GM23338 (cell line): ENCODE data around the gene GNB1L. TPM values are rescaled to one million over a fixed set of nuclear protein-coding genes. Genes with fewer than 3 reads are reported as not detected.

Experiments
- ATAC-seq: fragments of 200-7000 bp; cut with Tn5 transposase; 3 replicates; pipeline ENCODE4 v1.9.1; 2020
- DNase-seq: peaks from one replicate; pipeline ENCODE4 v3.0.0-alpha.2; 2015; ENCODE audit warnings: low spot score
- H2AFZ ChIP-seq: fragments of 200-600 bp; sonication (generic); 2 replicates; pipeline ENCODE4 v1.8.0; 2016; ENCODE audit warnings: antibody characterized with exemption, mild to moderate bottlenecking, moderate library complexity
- H3F3A ChIP-seq: fragments of 200-600 bp; sonication (generic); replicated peaks from 2 replicates; pipeline ENCODE4 v1.8.0; 2017; ENCODE audit warnings: antibody characterized with exemption, mixed run types, low read depth
- H3K27ac ChIP-seq: fragments of 200-600 bp; sonication (generic); 2 replicates; pipeline ENCODE4 v1.6.1; 2016; ENCODE audit warnings: low read depth
- H3K27me3 ChIP-seq: fragments of 200-600 bp; sonication (generic); 2 replicates; pipeline ENCODE4 v1.8.0; 2016; ENCODE audit warnings: mild to moderate bottlenecking, mixed run types, moderate library complexity; ENCODE audit not compliant: insufficient read depth
- H3K36me3 ChIP-seq: fragments of 200-600 bp; sonication (generic); 2 replicates; pipeline ENCODE4 v1.8.0; 2016; ENCODE audit warnings: mild to moderate bottlenecking; ENCODE audit not compliant: insufficient read depth
- H3K4me1 ChIP-seq: fragments of 200-600 bp; sonication (generic); 2 replicates; pipeline ENCODE4 v1.8.0; 2016; ENCODE audit warnings: mild to moderate bottlenecking, moderate library complexity; ENCODE audit not compliant: insufficient read depth
- H3K4me2 ChIP-seq: fragments of 200-600 bp; sonication (generic); 2 replicates; pipeline ENCODE4 v1.7.1; 2017; ENCODE audit warnings: mixed run types
- H3K4me3 ChIP-seq: fragments of 200-600 bp; sonication (generic); 2 replicates; pipeline ENCODE4 v1.6.1; 2016; ENCODE audit warnings: mixed run types
- H3K79me2 ChIP-seq: fragments of 200-600 bp; sonication (generic); replicated peaks from 2 replicates; pipeline ENCODE4 v1.8.0; 2017; ENCODE audit warnings: mild to moderate bottlenecking; ENCODE audit not compliant: insufficient read depth
- H3K9me2 ChIP-seq: fragments of 200-600 bp; sonication (generic); 2 replicates; pipeline ENCODE4 v1.8.0; 2017; ENCODE audit not compliant: insufficient read depth
- H4K20me1 ChIP-seq: fragments of 200-600 bp; sonication (generic); replicated peaks from 2 replicates; pipeline ENCODE4 v1.8.0; 2017; ENCODE audit warnings: mild to moderate bottlenecking; ENCODE audit not compliant: insufficient read depth
- H3K27ac Mint-ChIP-seq: 2 replicates; pipeline ENCODE4 v1.8.0; 2020; ENCODE audit warnings: inconsistent platforms, mild to moderate bottlenecking, moderate library complexity, mixed read lengths
- H3K27me3 Mint-ChIP-seq: 3 replicates; pipeline ENCODE4 v1.8.0; 2022; ENCODE audit warnings: low read depth, mild to moderate bottlenecking, moderate library complexity, mixed read lengths, inconsistent platforms; ENCODE audit not compliant: insufficient read depth, poor library complexity
- H3K36me3 Mint-ChIP-seq: 3 replicates; pipeline ENCODE4 v1.8.0; 2021; ENCODE audit warnings: low read depth, mild to moderate bottlenecking, inconsistent platforms, moderate library complexity, mixed read lengths
- H3K4me1 Mint-ChIP-seq: 3 replicates; pipeline ENCODE4 v1.8.0; 2020; ENCODE audit warnings: mild to moderate bottlenecking, inconsistent platforms, mixed read lengths
- H3K4me3 Mint-ChIP-seq: 3 replicates; pipeline ENCODE4 v1.8.0; 2021; ENCODE audit warnings: moderate library complexity, mild to moderate bottlenecking, inconsistent platforms, mixed read lengths
- H3K9me3 Mint-ChIP-seq: 3 replicates; pipeline ENCODE4 v1.8.0; 2020; ENCODE audit warnings: moderate library complexity, mild to moderate bottlenecking, inconsistent platforms, mixed read lengths
- ETS1 ChIP-seq: IDR thresholded peaks from 2 replicates; pipeline ENCODE4 v1.6.1; 2016; ENCODE audit warnings: antibody characterized with exemption
- EZH2 ChIP-seq: fragments of 200-600 bp; sonication (generic); IDR thresholded peaks from one replicate; pipeline ENCODE4 v1.8.0; 2017; ENCODE audit warnings: antibody characterized with exemption, mild to moderate bottlenecking, low read depth; ENCODE audit not compliant: unreplicated experiment
- EZH2phosphoT487 ChIP-seq: fragments of 200-600 bp; sonication (generic); IDR thresholded peaks from one replicate; pipeline ENCODE4 v1.8.1; 2018; ENCODE audit warnings: antibody characterized with exemption; ENCODE audit not compliant: unreplicated experiment
- JUNB ChIP-seq: IDR thresholded peaks from one replicate; pipeline ENCODE4 v1.6.1; 2016; ENCODE audit warnings: antibody characterized with exemption; ENCODE audit not compliant: unreplicated experiment
- NANOG ChIP-seq: IDR thresholded peaks from 2 replicates; pipeline ENCODE4 v1.6.1; 2016; ENCODE audit warnings: antibody characterized with exemption, borderline replicate concordance
- REST ChIP-seq: IDR thresholded peaks from one replicate; pipeline ENCODE4 v1.6.1; 2018; ENCODE audit warnings: antibody characterized with exemption; ENCODE audit not compliant: unreplicated experiment
- ZNF114 ChIP-seq: fragments of 250-450 bp; sonication (Bioruptor Pico); IDR thresholded peaks from 2 replicates; pipeline ENCODE4 v1.5.0; 2020; ENCODE audit warnings: mild to moderate bottlenecking, moderate library complexity
- ZNF331 ChIP-seq: fragments of 250-450 bp; sonication (Bioruptor Pico); IDR thresholded peaks from 2 replicates; pipeline ENCODE4 v1.5.0; 2020; ENCODE audit warnings: low read depth, mild to moderate bottlenecking, moderate library complexity
- ZNF462 ChIP-seq: fragments of 250-450 bp; sonication (Bioruptor Pico); IDR thresholded peaks from 2 replicates; pipeline ENCODE4 v1.5.0; 2020; ENCODE audit warnings: mild to moderate bottlenecking, moderate library complexity
- polyA plus RNA-seq: library from polyadenylated mRNA; unstranded; fragments of >200 nt; fragmentation: Nextera tagmentation; extraction: Ambion mirVana; gene quantifications from 2 replicates; pipeline ENCODE4 v1.2.1, GENCODE V29; 2016
- total RNA-seq: library from RNA; depleted of rRNA; stranded (reverse); fragments of >200 nt; shearing (Covaris generic); gene quantifications from 2 replicates; pipeline ENCODE4 v1.2.3, GENCODE V29; 2014
- TF ChIP-seq, protein P1 (sequence below), 2 experiments: fragments of 200-600 bp in 1 of 2; sonication (generic) in 1 of 2; conservative IDR thresholded peaks; 2 replicates each; pipeline versions ENCODE4 v1.5.1 to v1.6.1; 2016 to 2017; ENCODE audit warnings: antibody characterized with exemption in 2 of 2, low read depth in 2 of 2, mild to moderate bottlenecking in 2 of 2, moderate library complexity in 1 of 2

The GNB1L gene
- total and polyA plus RNA-seq, 2 experiments from 2014 or later, result 15.2 to 27.8 TPM

GRCh38 chr22:19734837-19735382 lies 119.8 kb downstream of the GNB1L start:
- Histone ChIP-seq H3K4me2 (no peak overlapping the region), H3K36me3 (no peaks in the 10 kb centered on the region), H4K20me1 (no peaks in the 10 kb centered on the region), H3F3A (no peaks in the 10 kb centered on the region), H3K9me2 (no peaks in the 10 kb centered on the region), H3K27me3 (no peaks in the 10 kb centered on the region), H3K4me1 (no peaks in the 10 kb centered on the region; the same call in 1 of the 2 replicates), H2AFZ (no peak overlapping the region), H3K27ac (no peak overlapping the region), H3K4me3 (no peak overlapping the region), H3K79me2 (no peaks in the 10 kb centered on the region)
- no peak for ATAC-seq
- DNase-seq, result no peak
- H3K27ac Mint-ChIP-seq, result no peak overlapping the region
- H3K36me3 Mint-ChIP-seq, result no peaks in the 10 kb centered on the region
- no peak overlapping the region for H3K4me3 Mint-ChIP-seq
- peaks cover 6% of the 10 kb centered on the region for H3K4me1 Mint-ChIP-seq
- H3K27me3 Mint-ChIP-seq, result peaks cover 23% of the 10 kb centered on the region
- TF ChIP-seq ETS1 (no peak), NANOG (no peak), EZH2phosphoT487 (no peak), JUNB (no peak), ZNF331 (CRISPR knock-in tag) (no peak), REST (no peak), EZH2 (no peak), ZNF114 (CRISPR knock-in tag) (no peak), ZNF462 (no peak)
- TF ChIP-seq, protein P1, sequence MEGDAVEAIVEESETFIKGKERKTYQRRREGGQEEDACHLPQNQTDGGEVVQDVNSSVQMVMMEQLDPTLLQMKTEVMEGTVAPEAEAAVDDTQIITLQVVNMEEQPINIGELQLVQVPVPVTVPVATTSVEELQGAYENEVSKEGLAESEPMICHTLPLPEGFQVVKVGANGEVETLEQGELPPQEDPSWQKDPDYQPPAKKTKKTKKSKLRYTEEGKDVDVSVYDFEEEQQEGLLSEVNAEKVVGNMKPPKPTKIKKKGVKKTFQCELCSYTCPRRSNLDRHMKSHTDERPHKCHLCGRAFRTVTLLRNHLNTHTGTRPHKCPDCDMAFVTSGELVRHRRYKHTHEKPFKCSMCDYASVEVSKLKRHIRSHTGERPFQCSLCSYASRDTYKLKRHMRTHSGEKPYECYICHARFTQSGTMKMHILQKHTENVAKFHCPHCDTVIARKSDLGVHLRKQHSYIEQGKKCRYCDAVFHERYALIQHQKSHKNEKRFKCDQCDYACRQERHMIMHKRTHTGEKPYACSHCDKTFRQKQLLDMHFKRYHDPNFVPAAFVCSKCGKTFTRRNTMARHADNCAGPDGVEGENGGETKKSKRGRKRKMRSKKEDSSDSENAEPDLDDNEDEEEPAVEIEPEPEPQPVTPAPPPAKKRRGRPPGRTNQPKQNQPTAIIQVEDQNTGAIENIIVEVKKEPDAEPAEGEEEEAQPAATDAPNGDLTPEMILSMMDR (conservative IDR thresholded peaks at IDR 0.05; ENCODE audit: low read depth in 2 of 2), result no peak
- H3K9me3 Mint-ChIP-seq, result no peaks in the 10 kb centered on the region
